K562 (cell line): Measurements from ENCODE around the gene SLC4A11. TPM values are rescaled to one million over a fixed set of nuclear protein-coding genes. Genes with fewer than 3 reads are reported as not detected.

Experiments
- ATAC-seq: fragments of 200-7000 bp; cut with Tn5 transposase; 3 replicates; pipeline ENCODE4 v1.9.1; 2020; ENCODE audit warnings: moderate library complexity
- BruUV-seq: library from RNA; stranded (reverse); fragments of 400-500 nt; replicated peaks from 2 replicates; lab custom pipeline; 2021; lab: Mats Ljungman, UMichigan
- CTCF ChIA-PET: fragments of 300-600 bp; formaldehyde crosslinking; extraction: SDS; loops from one replicate; lab custom pipeline; 2021; ENCODE audit warnings: low intra/inter-chr PET ratio; lab: Yijun Ruan, JAX
- POLR2A ChIA-PET: fragments of 300-600, 350-650 bp; sonication (Branson Sonifier 250); formaldehyde crosslinking; extraction: SDS; loops from one replicate; lab custom pipeline; 2021; ENCODE audit warnings: antibody characterized with exemption, inconsistent platforms; lab: Yijun Ruan, JAX
- DNase-seq, 4 experiments: peaks; one replicate each; pipeline versions ENCODE4 v3.0.0 to v3.0.0-alpha.2; 2011 to 2018; ENCODE audit warnings: low spot score in 3 of 4, mixed read lengths in 3 of 4; ENCODE audit errors: extremely low read depth in 1 of 4
- FAIRE-seq: peaks from 2 replicates; lab custom pipeline; 2011; peaks lifted over from hg19 to GRCh38; lab: Jason Lieb, UNC
- H2AFZ ChIP-seq: 2 replicates; pipeline ENCODE4 v1.6.0; 2011; ENCODE audit warnings: low read depth, low read length, control low read depth, inconsistent platforms
- H3K27ac ChIP-seq: fragments of 200-600 bp; 3 replicates; pipeline ENCODE4 v1.8.0; 2011; ENCODE audit warnings: low read depth, mild to moderate bottlenecking, control low read depth, inconsistent platforms, low read length, moderate library complexity, mixed read lengths; ENCODE audit errors: extremely low read depth
- H3K27me3 ChIP-seq, 2 experiments: fragments of 300-600 bp in 1 of 2; 2 replicates in 1 of 2; 3 replicates in 1 of 2; pipeline versions ENCODE4 v1.6.0 to v1.8.0; 2011; ENCODE audit warnings: inconsistent platforms in 2 of 2, low read length in 2 of 2, mild to moderate bottlenecking in 1 of 2, mixed read lengths in 1 of 2, moderate library complexity in 1 of 2; ENCODE audit not compliant: control insufficient read depth in 2 of 2, insufficient read depth in 2 of 2
- H3K36me3 ChIP-seq: fragments of 300-600 bp; 3 replicates; pipeline ENCODE4 v1.8.0; 2011; ENCODE audit warnings: mild to moderate bottlenecking, low read length, inconsistent platforms; ENCODE audit not compliant: control insufficient read depth, insufficient read depth
- H3K4me1 ChIP-seq, 2 experiments: fragments of 200-600 bp in 1 of 2; replicated peaks in 1 of 2; 2 replicates in 1 of 2; 3 replicates in 1 of 2; pipeline versions ENCODE4 v1.5.1 to v1.8.0; 2011; ENCODE audit warnings: inconsistent platforms in 2 of 2, low read length in 2 of 2, mild to moderate bottlenecking in 1 of 2, mixed read lengths in 1 of 2, moderate library complexity in 1 of 2; ENCODE audit not compliant: control insufficient read depth in 2 of 2, insufficient read depth in 2 of 2
- H3K4me2 ChIP-seq: 2 replicates; pipeline ENCODE4 v1.6.1; 2011; ENCODE audit warnings: low read length, control low read depth, inconsistent platforms, mixed read lengths; ENCODE audit not compliant: insufficient read depth
- H3K4me3 ChIP-seq: fragments of 200-600 bp; sonication (generic), shearing (Covaris generic); 2 replicates; pipeline ENCODE4 v1.5.1; 2016; ENCODE audit warnings: control low read depth, inconsistent platforms
- H3K79me2 ChIP-seq: fragments of 200-600 bp; 3 replicates; pipeline ENCODE4 v1.8.0; 2011; ENCODE audit warnings: low read length, inconsistent platforms; ENCODE audit not compliant: control insufficient read depth, insufficient read depth
- H3K9ac ChIP-seq, 2 experiments: 2 replicates each; pipeline versions ENCODE4 v1.6.0 to v1.6.1; 2011; ENCODE audit warnings: low read depth in 2 of 2, low read length in 2 of 2, control low read depth in 1 of 2, inconsistent platforms in 1 of 2, mild to moderate bottlenecking in 1 of 2, mixed read lengths in 1 of 2; ENCODE audit not compliant: insufficient read depth in 1 of 2
- H3K9me1 ChIP-seq: one replicate; pipeline ENCODE4 v1.6.0; 2011; ENCODE audit warnings: inconsistent platforms, mild to moderate bottlenecking, low read length, moderate library complexity; ENCODE audit not compliant: control insufficient read depth, insufficient read depth
- H3K9me3 ChIP-seq: replicated peaks from 2 replicates; pipeline ENCODE4 v1.5.1; 2011; ENCODE audit warnings: low read depth, low read length, inconsistent platforms; ENCODE audit not compliant: control insufficient read depth, insufficient read depth
- H4K20me1 ChIP-seq: replicated peaks from 2 replicates; pipeline ENCODE4 v1.6.1; 2011; ENCODE audit warnings: low read length, inconsistent platforms, mixed read lengths; ENCODE audit not compliant: control insufficient read depth, insufficient read depth
- AFF4 ChIP-seq: sonication (generic); formaldehyde crosslinking; IDR thresholded peaks from 2 replicates; pipeline ENCODE4 v1.8.0; 2023; ENCODE audit warnings: mild to moderate bottlenecking, missing genetic modification reagents
- ATF2 ChIP-seq: sonication (generic); formaldehyde crosslinking; IDR thresholded peaks from 2 replicates; pipeline ENCODE4 v1.8.1; 2022; ENCODE audit warnings: missing genetic modification reagents
- EGR1 ChIP-seq: fragments of 450-650 bp; conservative IDR thresholded peaks from 2 replicates; pipeline ENCODE4 v1.6.1; 2017; ENCODE audit warnings: mild to moderate bottlenecking
- HDAC6 ChIP-seq: IDR thresholded peaks from 2 replicates; pipeline ENCODE4 v1.6.1; 2012; ENCODE audit warnings: low read depth, mild to moderate bottlenecking, control low read depth, inconsistent platforms, low read length, moderate library complexity
- HLTF ChIP-seq: fragments of 450-650 bp; IDR thresholded peaks from 2 replicates; pipeline ENCODE4 v1.6.1; 2016
- THRAP3 ChIP-seq: fragments of 450-650 bp; IDR thresholded peaks from 2 replicates; pipeline ENCODE4 v1.6.1; 2016; ENCODE audit warnings: mild to moderate bottlenecking, inconsistent platforms, borderline replicate concordance
- TSC22D4 ChIP-seq: fragments of 450-650 bp; IDR thresholded peaks from 2 replicates; pipeline ENCODE4 v1.6.1; 2016; ENCODE audit warnings: missing genetic modification characterization, missing biosample characterization, control low read depth
- ZNF311 ChIP-seq: fragments of 250-450 bp; sonication (Bioruptor Pico); IDR thresholded peaks from 2 replicates; pipeline ENCODE4 v1.4.0; 2020; ENCODE audit warnings: mild to moderate bottlenecking, moderate library complexity
- ZNF589 ChIP-seq: fragments of 200-800 bp; sonication (Bioruptor generic); IDR thresholded peaks from 2 replicates; pipeline ENCODE4 v1.6.1; 2016; ENCODE audit warnings: low read depth, missing genetic modification characterization, missing compliant biosample characterization
- WGBS: fragments of 100-300 bp; shearing (Covaris generic); methylation state at CpG from one replicate; pipeline ENCODE4 v1.1.6; 2016; ENCODE audit warnings: low coverage, mixed read lengths; ENCODE audit not compliant: insufficient coverage; ENCODE audit errors: missing lambda C conversion rate; 5-methylcytosine and 5-hydroxymethylcytosine counted together
- in situ Hi-C: fragments of 300-500 bp; cut with MboI; formaldehyde crosslinking; loops from 4 replicates; pipeline ENCODE4 v1.15.0; 2018; ENCODE audit warnings: inconsistent platforms, mixed read lengths
- intact Hi-C: fragments of 100-400 bp; cut with micrococcal nuclease; formaldehyde crosslinking; loops from 2 replicates; pipeline ENCODE4 v1.14.2; 2022
- polyA plus RNA-seq, 8 experiments: library from polyadenylated mRNA; depleted of rRNA in 4 of 8; stranded (reverse) in 5 of 8; unstranded in 3 of 8; fragments of >200 nt; fragmentation: Nextera tagmentation in 2 of 8; fragmentation: Illumina TruSeq in 1 of 8; extraction: Ambion mirVana in 2 of 8; extraction: Trizol in 1 of 8; gene quantifications; 2 replicates each; pipeline versions ENCODE4 v1.2.1 to v1.2.3, GENCODE V29; 2011 to 2014; ENCODE audit warnings: inconsistent platforms in 1 of 8, missing spikeins in 1 of 8
- total RNA-seq, 7 experiments: library from RNA; depleted of rRNA in 6 of 7; stranded (reverse); fragments of >200 nt in 6 of 7; fragmentation: Illumina TruSeq in 2 of 7; extraction: Trizol in 2 of 7; gene quantifications; 2 replicates each; pipeline versions ENCODE4 v1.2.1 to v1.2.3, GENCODE V29; 2011 to 2021; ENCODE audit warnings: low replicate concordance in 1 of 7

SLC4A11 gene
- total and polyA plus RNA-seq, 9 of the 15 experiments (the other 6 are each of a cell fraction or from before 2014, with no cell fraction given), result 0.10 to 2.0 (median 0.20) TPM

GRCh38 chr20:3193806-3194616 lies 45.0 kb downstream of the SLC4A11 start (continued):
- TF ChIP-seq ZNF311 (CRISPR knock-in tag) (no peak), HLTF (no peak), EGR1 (no peak)

- Histone ChIP-seq H3K27ac (no peak overlapping the region), H3K9ac (no peak overlapping the region), H3K79me2 (no peaks in the 10 kb centered on the region), H3K9me3 (no peaks in the 10 kb centered on the region), H3K27me3 (no peaks in the 10 kb centered on the region), H3K4me3 (no peak overlapping the region), H3K36me3 (peaks cover 66% of the 10 kb centered on the region; the same call in 2 of the 3 replicates), H3K9me1 (no peaks in the 10 kb centered on the region), H4K20me1 (no peaks in the 10 kb centered on the region), H3K4me1 (peaks cover 0 to 5% of the 10 kb centered on the region in 2 experiments; a peak in 1 of 5 replicates), H3K4me2 (no peak overlapping the region), H2AFZ (no peak overlapping the region)
- ChIA-PET POLR2A (interaction anchor here (0.7 kb wide), 1 partner anchor 51 kb away, joined by 3 read pairs; no protein-coding TSS in a partner anchor), CTCF (no interaction called here)
- no peak for ATAC-seq
- BruUV-seq, result no TSS peak
- no peak for FAIRE-seq
- in situ Hi-C loops, result no loop called here
- DNase-seq, result no peak
- intact Hi-C loops, result no loop called here
- 87% methylated on average over 13 of the region's 18 CpGs for WGBS
- TF ChIP-seq THRAP3 (no peak), TSC22D4 (tag) (no peak), ZNF589 (no peak), AFF4 (no peak), ATF2 (no peak), HDAC6 (no peak)
Observed at GRCh38 chr20:3192226-3193015, 46.6 kb downstream of the SLC4A11 start.
